Measurements from ENCODE around the gene ADAM17. TPM values are rescaled to one million over a fixed set of nuclear protein-coding genes. Genes with fewer than 3 reads are reported as not detected.
"Not testable (repeated sequence)": the region's sequence is repeated elsewhere in the genome, so short reads cannot be mapped to it uniquely, and the experiment has no call there.

Gene ADAM17
- total RNA-seq, 1 experiment from 2014 or later, result 39.8 TPM

- peaks cover 23% of the 10 kb centered on the region for H3K79me2 ChIP-seq (ENCODE audit: low read length)
- not testable (repeated sequence) for H3K9ac ChIP-seq (ENCODE audit: low read length); DNase-seq; H4K20me1 ChIP-seq (ENCODE audit: insufficient read depth, low read depth, low read length); H2AFZ ChIP-seq (ENCODE audit: low read length); H3K4me1 ChIP-seq (ENCODE audit: low read length); H3K27ac ChIP-seq (ENCODE audit: low read length); H3K27me3 ChIP-seq (ENCODE audit: low read length); H3K4me3 ChIP-seq (ENCODE audit: low read length); H3K4me2 ChIP-seq (ENCODE audit: low read depth, low read length, poor library complexity, severe bottlenecking); H3K9me2 ChIP-seq (replicated peaks; ENCODE audit: insufficient read depth, low read length); H3K9me3 ChIP-seq (ENCODE audit: low read length)
- H3K36me3 ChIP-seq (ENCODE audit: insufficient read depth, low read length), result peaks cover 40% of the 10 kb centered on the region
Observed at GRCh38 chr2:9513946-9514345, 41.7 kb downstream of the ADAM17 start.

DNA sequence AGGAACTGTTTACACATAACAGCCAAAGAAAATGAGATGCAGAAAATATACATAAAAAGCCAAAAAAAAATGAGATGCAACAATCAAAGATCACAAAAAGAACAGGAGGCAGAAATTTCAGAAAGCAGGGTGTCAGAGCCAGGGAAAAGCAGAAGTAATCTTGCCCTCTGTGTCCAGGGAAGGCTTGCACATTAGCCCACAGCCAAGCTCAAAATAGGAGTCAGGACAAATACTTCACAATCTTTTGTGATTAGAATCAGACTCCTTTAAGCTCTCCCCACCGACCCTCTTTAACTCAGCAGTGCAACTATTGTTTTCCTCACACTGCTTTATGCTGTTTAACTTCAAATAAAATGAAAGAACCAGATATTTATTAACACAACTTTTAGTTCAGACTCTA, 46.7 kb downstream of the ADAM17 start:
- H2AFZ ChIP-seq (ENCODE audit: low read length), result no peak overlapping the region
- no peaks in the 10 kb centered on the region for H3K27me3 ChIP-seq (ENCODE audit: low read length)
- H3K79me2 ChIP-seq (ENCODE audit: low read length), result peaks cover 33% of the 10 kb centered on the region
- H3K36me3 ChIP-seq (ENCODE audit: insufficient read depth, low read length), result peaks cover 38% of the 10 kb centered on the region; the same call in 1 of the 2 replicates
- no peak overlapping the region for H3K4me3 ChIP-seq (ENCODE audit: low read length)
- H3K27ac ChIP-seq (ENCODE audit: low read length), result no peak overlapping the region
- no peak overlapping the region for H3K9ac ChIP-seq (ENCODE audit: low read length)
- no peaks in the 10 kb centered on the region for H3K4me1 ChIP-seq (ENCODE audit: low read length)
- no peak for DNase-seq
- no peaks in the 10 kb centered on the region for H3K9me3 ChIP-seq (ENCODE audit: low read length)
- no peak overlapping the region for H3K4me2 ChIP-seq (ENCODE audit: low read depth, low read length, poor library complexity, severe bottlenecking)
- H3K9me2 ChIP-seq (replicated peaks; ENCODE audit: insufficient read depth, low read length), result no peaks in the 10 kb centered on the region
- peaks cover 3% of the 10 kb centered on the region; the same call in 1 of the 2 replicates for H4K20me1 ChIP-seq (ENCODE audit: insufficient read depth, low read depth, low read length)

DNA sequence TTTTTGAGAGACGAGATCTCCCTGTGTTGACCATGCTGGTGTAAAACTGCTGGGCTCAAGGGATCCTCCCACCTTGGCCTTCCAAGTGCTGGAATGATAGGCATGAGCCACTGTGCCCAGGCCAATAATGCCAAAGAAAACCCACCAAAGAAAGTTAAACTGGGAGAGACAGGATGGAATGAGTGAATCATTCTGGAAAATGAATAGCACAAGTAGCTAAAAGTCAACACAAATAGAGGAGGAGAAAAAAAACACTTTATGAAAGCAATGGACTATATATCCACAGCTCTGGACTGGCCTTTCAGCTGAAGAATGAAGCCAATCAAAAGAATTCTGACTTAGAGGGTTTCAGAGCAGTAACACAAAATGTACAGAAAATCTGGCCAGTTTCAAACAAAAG, 57.4 kb downstream of the ADAM17 start:
- H3K4me3 ChIP-seq (ENCODE audit: low read length), result no peak overlapping the region
- DNase-seq, result no peak
- H3K27me3 ChIP-seq (ENCODE audit: low read length), result no peaks in the 10 kb centered on the region
- peaks cover 66% of the 10 kb centered on the region for H3K36me3 ChIP-seq (ENCODE audit: insufficient read depth, low read length)
- no peak overlapping the region for H3K4me2 ChIP-seq (ENCODE audit: low read depth, low read length, poor library complexity, severe bottlenecking)
- H3K4me1 ChIP-seq (ENCODE audit: low read length), result no peaks in the 10 kb centered on the region
- no peaks in the 10 kb centered on the region for H3K9me3 ChIP-seq (ENCODE audit: low read length)
- no peak overlapping the region for H3K27ac ChIP-seq (ENCODE audit: low read length)
- peaks cover 39% of the 10 kb centered on the region for H3K79me2 ChIP-seq (ENCODE audit: low read length)
- no peak overlapping the region for H3K9ac ChIP-seq (ENCODE audit: low read length)
- no peak overlapping the region for H2AFZ ChIP-seq (ENCODE audit: low read length)
- 0 out of 2 replicates have a peak, but pooled peaks cover 3% of the 10 kb centered on the region for H4K20me1 ChIP-seq (ENCODE audit: insufficient read depth, low read depth, low read length)
- no peaks in the 10 kb centered on the region for H3K9me2 ChIP-seq (replicated peaks; ENCODE audit: insufficient read depth, low read length)

DNA sequence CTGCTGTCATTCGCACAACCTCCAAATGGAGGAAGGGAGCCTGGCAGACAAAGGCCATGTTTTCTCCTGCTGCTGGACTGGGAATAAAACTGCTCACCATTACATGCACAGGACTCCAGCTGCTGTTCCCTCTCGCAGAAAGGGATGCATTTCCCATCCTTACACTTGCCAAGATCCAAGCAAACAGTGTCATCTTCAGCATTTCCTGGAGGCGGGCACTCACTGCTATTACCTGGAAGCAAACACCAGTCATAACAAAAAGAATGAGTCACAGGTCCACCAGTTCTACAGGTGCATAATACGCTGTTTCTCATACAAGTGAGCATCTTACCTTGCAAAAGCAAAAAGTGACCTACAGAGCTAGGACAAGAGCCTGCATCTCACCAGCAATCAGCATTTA, 58.6 kb downstream of the ADAM17 start:
- Histone ChIP-seq H3K4me3 (ENCODE audit: low read length) (no peak overlapping the region), H3K36me3 (ENCODE audit: insufficient read depth, low read length) (peaks cover 73% of the 10 kb centered on the region), H4K20me1 (ENCODE audit: insufficient read depth, low read depth, low read length) (0 out of 2 replicates have a peak, but pooled peaks cover 3% of the 10 kb centered on the region), H2AFZ (ENCODE audit: low read length) (no peak overlapping the region), H3K79me2 (ENCODE audit: low read length) (peaks cover 37% of the 10 kb centered on the region), H3K9me2 (replicated peaks; ENCODE audit: insufficient read depth, low read length) (no peaks in the 10 kb centered on the region), H3K9me3 (ENCODE audit: low read length) (no peaks in the 10 kb centered on the region), H3K9ac (ENCODE audit: low read length) (no peak overlapping the region), H3K4me2 (ENCODE audit: low read depth, low read length, poor library complexity, severe bottlenecking) (no peak overlapping the region), H3K4me1 (ENCODE audit: low read length) (no peaks in the 10 kb centered on the region), H3K27ac (ENCODE audit: low read length) (no peak overlapping the region), H3K27me3 (ENCODE audit: low read length) (no peaks in the 10 kb centered on the region)
- DNase-seq, result no peak

DNA sequence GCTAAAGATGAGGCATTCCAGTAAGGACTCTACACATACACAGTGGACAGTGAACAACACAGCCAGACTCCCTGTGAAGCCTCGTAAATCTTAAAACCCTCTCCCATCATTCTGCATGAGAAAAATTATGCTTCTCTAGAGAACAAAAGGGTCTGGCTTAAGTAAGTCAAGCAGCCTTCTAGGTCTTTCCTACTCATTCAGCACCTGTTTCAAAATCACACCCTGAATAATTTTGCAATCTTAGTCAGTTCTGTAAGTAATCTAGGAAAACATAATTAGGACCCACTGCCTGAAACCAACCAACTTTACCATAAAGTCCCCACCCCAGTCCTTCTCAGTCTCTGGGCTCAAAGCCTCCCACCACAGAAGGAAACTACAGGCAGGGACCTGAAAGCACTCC, 61.5 kb downstream of the ADAM17 start:
- no peaks in the 10 kb centered on the region for H3K9me3 ChIP-seq (ENCODE audit: low read length)
- H3K79me2 ChIP-seq (ENCODE audit: low read length), result peaks cover 21% of the 10 kb centered on the region
- H3K9me2 ChIP-seq (replicated peaks; ENCODE audit: insufficient read depth, low read length), result no peaks in the 10 kb centered on the region
- H3K27me3 ChIP-seq (ENCODE audit: low read length), result no peaks in the 10 kb centered on the region
- H3K4me3 ChIP-seq (ENCODE audit: low read length), result no peak overlapping the region
- H3K4me2 ChIP-seq (ENCODE audit: low read depth, low read length, poor library complexity, severe bottlenecking), result no peak overlapping the region
- H3K4me1 ChIP-seq (ENCODE audit: low read length), result peaks cover 2% of the 10 kb centered on the region
- no peak overlapping the region for H3K27ac ChIP-seq (ENCODE audit: low read length)
- no peak overlapping the region for H2AFZ ChIP-seq (ENCODE audit: low read length)
- no peak for DNase-seq
- H3K9ac ChIP-seq (ENCODE audit: low read length), result no peak overlapping the region
- H3K36me3 ChIP-seq (ENCODE audit: insufficient read depth, low read length), result peaks cover 74% of the 10 kb centered on the region
- H4K20me1 ChIP-seq (ENCODE audit: insufficient read depth, low read depth, low read length), result 0 out of 2 replicates have a peak, but pooled peaks cover 3% of the 10 kb centered on the region

- H4K20me1 ChIP-seq (ENCODE audit: insufficient read depth, low read depth, low read length), result no peaks in the 10 kb centered on the region
Observed at GRCh38 chr2:9493478-9493877, 62.2 kb downstream of the ADAM17 start.

DNA sequence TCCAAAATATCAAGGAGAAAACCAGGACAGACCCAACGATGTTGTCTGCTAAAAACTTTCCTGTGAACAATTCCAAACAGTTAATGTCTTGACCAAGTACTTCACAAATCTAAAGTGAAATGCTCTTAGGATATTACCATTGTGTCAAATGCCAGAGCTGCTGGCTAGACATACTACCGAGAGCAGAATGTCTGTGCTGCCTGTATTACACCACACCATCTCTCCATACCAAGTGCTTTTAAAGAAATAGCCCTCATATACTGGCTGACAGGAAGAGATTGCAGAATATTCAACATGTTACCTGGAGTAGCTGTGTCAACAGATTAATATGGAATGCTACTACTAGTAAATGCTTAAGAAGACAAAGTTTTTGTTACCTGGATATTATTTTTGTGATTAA, 62.7 kb downstream of the ADAM17 start:
- Histone ChIP-seq H2AFZ (ENCODE audit: low read length) (no peak overlapping the region), H3K9me2 (replicated peaks; ENCODE audit: insufficient read depth, low read length) (no peaks in the 10 kb centered on the region), H3K4me1 (ENCODE audit: low read length) (peaks cover 9% of the 10 kb centered on the region), H3K9ac (ENCODE audit: low read length) (no peak overlapping the region), H3K79me2 (ENCODE audit: low read length) (peaks cover 13% of the 10 kb centered on the region), H3K27me3 (ENCODE audit: low read length) (no peaks in the 10 kb centered on the region), H3K9me3 (ENCODE audit: low read length) (no peaks in the 10 kb centered on the region), H3K36me3 (ENCODE audit: insufficient read depth, low read length) (peaks cover 75% of the 10 kb centered on the region), H4K20me1 (ENCODE audit: insufficient read depth, low read depth, low read length) (no peaks in the 10 kb centered on the region), H3K27ac (ENCODE audit: low read length) (no peak overlapping the region), H3K4me2 (ENCODE audit: low read depth, low read length, poor library complexity, severe bottlenecking) (no peak overlapping the region), H3K4me3 (ENCODE audit: low read length) (no peak overlapping the region)
- no peak for DNase-seq

More at GRCh38 chr2:9493478-9493877, 62.2 kb downstream of the ADAM17 start:
- Histone ChIP-seq H3K79me2 (ENCODE audit: low read length) (peaks cover 17% of the 10 kb centered on the region), H3K27me3 (ENCODE audit: low read length) (no peaks in the 10 kb centered on the region), H3K9ac (ENCODE audit: low read length) (no peak overlapping the region), H3K4me2 (ENCODE audit: low read depth, low read length, poor library complexity, severe bottlenecking) (no peak overlapping the region), H2AFZ (ENCODE audit: low read length) (no peak overlapping the region), H3K4me1 (ENCODE audit: low read length) (peaks cover 8% of the 10 kb centered on the region), H3K27ac (ENCODE audit: low read length) (no peak overlapping the region), H3K4me3 (ENCODE audit: low read length) (no peak overlapping the region), H3K36me3 (ENCODE audit: insufficient read depth, low read length) (peaks cover 75% of the 10 kb centered on the region), H3K9me3 (ENCODE audit: low read length) (no peaks in the 10 kb centered on the region), H3K9me2 (replicated peaks; ENCODE audit: insufficient read depth, low read length) (no peaks in the 10 kb centered on the region)
- DNase-seq, result no peak

- no peaks in the 10 kb centered on the region for H4K20me1 ChIP-seq (ENCODE audit: insufficient read depth, low read depth, low read length)
- H3K4me3 ChIP-seq (ENCODE audit: low read length), result no peak overlapping the region
- H3K4me2 ChIP-seq (ENCODE audit: low read depth, low read length, poor library complexity, severe bottlenecking), result no peak overlapping the region
- no peaks in the 10 kb centered on the region for H3K9me3 ChIP-seq (ENCODE audit: low read length)
- no peak for DNase-seq
- no peak overlapping the region for H3K9ac ChIP-seq (ENCODE audit: low read length)
- peaks cover 16% of the 10 kb centered on the region; the same call in 1 of the 2 replicates for H3K79me2 ChIP-seq (ENCODE audit: low read length)
- H3K36me3 ChIP-seq (ENCODE audit: insufficient read depth, low read length), result peaks cover 81% of the 10 kb centered on the region
- H2AFZ ChIP-seq (ENCODE audit: low read length), result no peak overlapping the region
- no peaks in the 10 kb centered on the region for H3K27me3 ChIP-seq (ENCODE audit: low read length)
- peaks cover 9% of the 10 kb centered on the region for H3K4me1 ChIP-seq (ENCODE audit: low read length)
- no peak overlapping the region for H3K27ac ChIP-seq (ENCODE audit: low read length)
- H3K9me2 ChIP-seq (replicated peaks; ENCODE audit: insufficient read depth, low read length), result no peaks in the 10 kb centered on the region
Observed at GRCh38 chr2:9490789-9491188, 64.8 kb downstream of the ADAM17 start.
